HepG2 (cell line): ENCODE data around the gene UCP1. TPM values are rescaled to one million over a fixed set of nuclear protein-coding genes. Genes with fewer than 3 reads are reported as not detected.

ENCODE experiments used
- ADNP ChIP-seq: sonication (generic); formaldehyde crosslinking; IDR thresholded peaks from 2 replicates; pipeline ENCODE4 v1.4.0; 2020; ENCODE audit warnings: missing genetic modification reagents
- ATF6 ChIP-seq: sonication (generic); formaldehyde crosslinking; conservative IDR thresholded peaks from 2 replicates; pipeline ENCODE4 v1.4.0; 2020; ENCODE audit warnings: missing genetic modification reagents
- CREM ChIP-seq, 2 experiments: sonication (generic) in 1 of 2; formaldehyde crosslinking in 1 of 2; IDR thresholded peaks; 2 replicates each; pipeline versions ENCODE4 v1.4.0 to v1.6.1; 2016 to 2020; ENCODE audit warnings: antibody characterized with exemption in 1 of 2, mild to moderate bottlenecking in 1 of 2, missing genetic modification reagents in 1 of 2
- ELF1 ChIP-seq: sonication (generic); formaldehyde crosslinking; IDR thresholded peaks from 2 replicates; pipeline ENCODE4 v1.4.0; 2020; ENCODE audit warnings: missing genetic modification reagents
- FOSL2 ChIP-seq: sonication (generic); formaldehyde crosslinking; IDR thresholded peaks from 2 replicates; pipeline ENCODE4 v1.4.0; 2020; ENCODE audit warnings: missing genetic modification reagents
- HES4 ChIP-seq: sonication (generic); formaldehyde crosslinking; IDR thresholded peaks from 2 replicates; pipeline ENCODE4 v1.9.0; 2021; ENCODE audit warnings: mild to moderate bottlenecking, missing genetic modification reagents, borderline replicate concordance
- MAFF ChIP-seq: IDR thresholded peaks from 2 replicates; pipeline ENCODE4 v1.6.1; 2011; ENCODE audit warnings: low read depth, low read length, improper control_type of control experiment
- MTF2 ChIP-seq: sonication (generic); formaldehyde crosslinking; IDR thresholded peaks from 2 replicates; pipeline ENCODE4 v1.5.0; 2020; ENCODE audit warnings: missing genetic modification reagents, borderline replicate concordance
- NFE2 ChIP-seq: sonication (generic); formaldehyde crosslinking; IDR thresholded peaks from 2 replicates; pipeline ENCODE4 v1.4.0; 2020; ENCODE audit warnings: missing genetic modification reagents
- NFYB ChIP-seq: sonication (generic); formaldehyde crosslinking; IDR thresholded peaks from 2 replicates; pipeline ENCODE4 v1.4.0; 2020; ENCODE audit warnings: missing genetic modification reagents
- RAD21 ChIP-seq: fragments of 450-650 bp; formaldehyde crosslinking; IDR thresholded peaks from 2 replicates; pipeline ENCODE4 v1.5.0; 2020; ENCODE audit warnings: mild to moderate bottlenecking
- SATB2 ChIP-seq: sonication (generic); formaldehyde crosslinking; IDR thresholded peaks from 2 replicates; pipeline ENCODE4 v1.5.0; 2020; ENCODE audit warnings: missing genetic modification reagents
- SPEN ChIP-seq: sonication (generic); formaldehyde crosslinking; IDR thresholded peaks from 2 replicates; pipeline ENCODE4 v1.5.1; 2020; ENCODE audit warnings: low read depth, mild to moderate bottlenecking, missing genetic modification reagents
- TCF12 ChIP-seq, 2 experiments: fragments of 450-650 bp in 1 of 2; sonication (generic) in 1 of 2; formaldehyde crosslinking in 1 of 2; IDR thresholded peaks; 2 replicates each; pipeline versions ENCODE4 v1.6.1 to v1.8.0; 2017 to 2022; ENCODE audit warnings: antibody characterized with exemption in 1 of 2, mild to moderate bottlenecking in 1 of 2, missing genetic modification reagents in 1 of 2, moderate library complexity in 1 of 2
- THRA ChIP-seq: sonication (generic); formaldehyde crosslinking; IDR thresholded peaks from 2 replicates; pipeline ENCODE4 v1.4.0; 2020; ENCODE audit warnings: missing genetic modification reagents, borderline replicate concordance
- TMF1 ChIP-seq: sonication (generic); formaldehyde crosslinking; IDR thresholded peaks from 2 replicates; pipeline ENCODE4 v1.8.1; 2022; ENCODE audit warnings: low read depth, missing genetic modification reagents
- U2AF2 ChIP-seq: fragments of 200-400 bp; formaldehyde crosslinking; IDR thresholded peaks from 2 replicates; pipeline ENCODE4 v1.6.1; 2017; ENCODE audit warnings: low read depth, mild to moderate bottlenecking, low read length
- ZBTB1 ChIP-seq: sonication (generic); formaldehyde crosslinking; IDR thresholded peaks from 2 replicates; pipeline ENCODE4 v1.4.0; 2020; ENCODE audit warnings: missing genetic modification reagents, borderline replicate concordance
- ZBTB26 ChIP-seq: IDR thresholded peaks from 2 replicates; pipeline ENCODE4 v1.6.1; 2016; ENCODE audit warnings: missing compliant biosample characterization, missing genetic modification reagents, borderline replicate concordance
- ZNF10 ChIP-seq: sonication (generic); formaldehyde crosslinking; IDR thresholded peaks from 2 replicates; pipeline ENCODE4 v1.4.0; 2020; ENCODE audit warnings: mild to moderate bottlenecking, low read depth, missing genetic modification reagents, borderline replicate concordance
- ZNF224 ChIP-seq: sonication (generic); formaldehyde crosslinking; IDR thresholded peaks from 2 replicates; pipeline ENCODE4 v1.5.0; 2020; ENCODE audit warnings: mild to moderate bottlenecking, missing genetic modification reagents
- ZNF570 ChIP-seq: sonication (generic); formaldehyde crosslinking; IDR thresholded peaks from 2 replicates; pipeline ENCODE4 v1.4.0; 2020; ENCODE audit warnings: mild to moderate bottlenecking, missing genetic modification reagents, borderline replicate concordance
- ZNF724P ChIP-seq: sonication (generic); formaldehyde crosslinking; IDR thresholded peaks from 2 replicates; pipeline ENCODE4 v1.8.0; 2022; ENCODE audit warnings: missing genetic modification reagents, borderline replicate concordance
- polyA plus RNA-seq, 8 experiments: library from polyadenylated mRNA; depleted of rRNA in 3 of 8; stranded (reverse) in 7 of 8; unstranded in 1 of 8; fragments of >200 nt; fragmentation: Illumina TruSeq in 4 of 8; extraction: Trizol in 4 of 8; gene quantifications; 2 replicates each; pipeline versions ENCODE4 v1.2.1 to v1.2.3, GENCODE V29; 2011 to 2016; ENCODE audit warnings: low read depth in 4 of 8, missing spikeins in 1 of 8, mixed read lengths in 1 of 8; ENCODE audit not compliant: insufficient read depth in 1 of 8
- total RNA-seq, 5 experiments: library from RNA; depleted of rRNA; stranded (reverse); fragments of >200 nt; fragmentation: Illumina TruSeq; extraction: Trizol; gene quantifications; 2 replicates each; pipeline ENCODE4 v1.2.3, GENCODE V29; 2016; ENCODE audit warnings: low read depth in 1 of 5

Gene UCP1
- total and polyA plus RNA-seq, 2 of the 13 experiments (the other 11 are each of a cell fraction or from before 2014, with no cell fraction given): 0.11 TPM

GRCh38 chr4:140523857-140524742 lies 44.7 kb downstream of the UCP1 start, which contains the start of gene ELMOD2 (continued):
- TF ChIP-seq ADNP (CRISPR knock-in tag) (0 out of 2 replicates have a peak, but pooled peaks have one; percentile 19), NFYB (peak; percentile 85), SATB2 (CRISPR knock-in tag) (0 out of 2 replicates have a peak, but pooled peaks have one; percentile 70), ZNF570 (CRISPR knock-in tag) (no peak), ATF6 (CRISPR knock-in tag) (no peak), RAD21 (CRISPR knock-in tag) (peak; percentile 47; the same call in 1 of the 2 replicates), ZBTB1 (CRISPR knock-in tag) (no peak), SPEN (CRISPR knock-in tag) (peak; percentile 67), ZNF10 (CRISPR knock-in tag) (no peak), MTF2 (CRISPR knock-in tag) (no peak), ELF1 (CRISPR knock-in tag) (peak; percentile 98), TMF1 (CRISPR knock-in tag) (no peak; the same call in 1 of the 2 replicates), U2AF2 (0 out of 2 replicates have a peak, but pooled peaks have one; percentile 64), THRA (CRISPR knock-in tag) (no peak), CREM (IDR thresholded peaks at IDR 0.05) (peak; percentile 24; the same call in 1 of the 2 replicates), CREM (CRISPR knock-in tag; IDR thresholded peaks at IDR 0.05) (no peak), ZBTB26 (CRISPR knock-in tag) (peak; percentile 40; the same call in 1 of the 2 replicates), FOSL2 (CRISPR knock-in tag) (no peak; the same call in 1 of the 2 replicates), MAFF (no peak), NFE2 (CRISPR knock-in tag) (no peak), ZNF224 (CRISPR knock-in tag) (no peak; the same call in 1 of the 2 replicates), ZNF724P (CRISPR knock-in tag) (no peak), HES4 (CRISPR knock-in tag) (no peak), TCF12 (IDR thresholded peaks at IDR 0.05) (no peak), TCF12 (CRISPR knock-in tag; IDR thresholded peaks at IDR 0.05) (no peak)
